GM12875 (cell line): ENCODE results near the gene EMILIN2.

Source experiments
- H3K4me3 ChIP-seq: one replicate; pipeline ENCODE4 v1.5.1; 2011; ENCODE audit warnings: low read depth, low read length, control low read depth
- CTCF ChIP-seq: IDR thresholded peaks from 2 replicates; pipeline ENCODE4 v1.5.1; 2011; ENCODE audit warnings: low read depth, mild to moderate bottlenecking, control low read depth, inconsistent platforms, low read length, moderate library complexity, borderline replicate concordance; ENCODE audit not compliant: insufficient read depth

The EMILIN2 gene

DNA sequence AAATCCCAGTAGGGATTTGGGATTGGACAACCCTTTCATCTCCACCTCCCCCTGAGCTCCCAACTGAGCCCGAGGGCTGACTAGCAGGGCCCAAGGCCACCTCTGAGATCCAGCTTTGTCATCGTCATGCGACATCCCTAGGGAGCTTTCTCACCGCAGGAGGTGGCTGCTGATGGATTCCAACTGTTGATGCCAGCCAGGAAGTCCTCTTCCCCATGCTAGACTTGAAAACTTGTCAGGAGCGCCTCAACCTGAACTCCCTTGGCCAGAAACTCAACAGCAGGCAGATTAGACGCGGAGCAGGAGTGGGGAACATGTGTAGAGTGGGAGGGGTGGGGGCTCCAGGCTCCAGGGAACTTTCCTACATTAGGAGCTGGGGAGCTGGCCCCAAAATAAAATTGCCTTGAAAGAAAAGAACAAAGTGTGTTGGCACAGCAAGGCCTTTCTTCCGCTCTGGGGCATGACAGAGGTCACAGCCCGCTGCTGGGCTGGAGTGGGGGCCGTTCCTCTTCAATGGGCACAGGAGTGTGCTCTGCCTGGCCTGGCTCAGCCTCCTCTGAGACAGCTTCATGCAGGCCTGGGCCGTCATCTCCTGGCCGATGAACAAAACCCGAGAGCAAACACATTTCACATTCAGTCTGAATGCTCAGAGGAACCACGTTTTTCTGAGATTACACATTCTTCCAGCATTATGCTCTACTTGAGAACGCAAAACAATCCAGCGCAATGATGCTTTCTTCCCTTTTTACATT lies 34.5 kb downstream of the EMILIN2 start:
- no peak overlapping the region for H3K4me3 ChIP-seq
- no peak for TF ChIP-seq CTCF

DNA sequence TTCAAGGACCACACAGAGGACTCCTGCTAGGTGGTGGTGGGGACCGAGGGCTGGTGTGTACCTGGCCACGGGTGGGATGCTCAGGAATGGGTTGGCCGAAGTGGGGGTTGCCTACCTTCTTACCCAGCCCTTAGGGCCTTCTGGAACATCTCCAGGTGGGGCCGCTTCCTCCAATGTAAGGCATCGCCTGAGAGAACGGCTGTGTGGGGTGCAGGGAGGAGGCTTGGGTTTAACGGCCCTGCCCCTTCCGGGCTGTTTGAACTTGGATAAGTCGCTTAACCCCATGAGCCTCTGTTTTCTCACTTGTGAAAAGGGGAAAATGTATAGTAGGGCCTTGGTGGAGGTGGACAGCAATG lies 35.0 kb downstream of the EMILIN2 start:
- no peak for TF ChIP-seq CTCF
- no peak overlapping the region for H3K4me3 ChIP-seq

DNA sequence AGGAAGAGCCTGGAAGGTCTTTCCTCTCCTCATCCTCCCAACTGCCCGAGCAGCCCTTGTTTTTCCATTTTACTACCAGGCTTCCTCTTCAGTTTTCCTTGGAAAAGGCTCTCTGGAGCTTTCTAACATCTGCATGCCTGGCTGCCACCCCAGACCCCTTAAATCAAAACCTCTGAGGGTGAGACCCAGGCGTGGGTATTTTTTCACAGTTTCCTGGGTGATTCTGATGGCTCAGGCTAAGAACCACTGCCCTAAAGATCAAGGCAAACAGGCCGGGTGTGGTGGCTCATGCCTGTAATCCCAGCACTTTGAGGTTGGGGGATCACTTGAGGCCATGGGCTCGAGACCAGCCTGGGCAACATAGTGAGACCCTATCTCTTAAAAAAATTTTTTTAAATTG lies 35.4 kb downstream of the EMILIN2 start:
- H3K4me3 ChIP-seq = no peak overlapping the region
- no peak for TF ChIP-seq CTCF

DNA sequence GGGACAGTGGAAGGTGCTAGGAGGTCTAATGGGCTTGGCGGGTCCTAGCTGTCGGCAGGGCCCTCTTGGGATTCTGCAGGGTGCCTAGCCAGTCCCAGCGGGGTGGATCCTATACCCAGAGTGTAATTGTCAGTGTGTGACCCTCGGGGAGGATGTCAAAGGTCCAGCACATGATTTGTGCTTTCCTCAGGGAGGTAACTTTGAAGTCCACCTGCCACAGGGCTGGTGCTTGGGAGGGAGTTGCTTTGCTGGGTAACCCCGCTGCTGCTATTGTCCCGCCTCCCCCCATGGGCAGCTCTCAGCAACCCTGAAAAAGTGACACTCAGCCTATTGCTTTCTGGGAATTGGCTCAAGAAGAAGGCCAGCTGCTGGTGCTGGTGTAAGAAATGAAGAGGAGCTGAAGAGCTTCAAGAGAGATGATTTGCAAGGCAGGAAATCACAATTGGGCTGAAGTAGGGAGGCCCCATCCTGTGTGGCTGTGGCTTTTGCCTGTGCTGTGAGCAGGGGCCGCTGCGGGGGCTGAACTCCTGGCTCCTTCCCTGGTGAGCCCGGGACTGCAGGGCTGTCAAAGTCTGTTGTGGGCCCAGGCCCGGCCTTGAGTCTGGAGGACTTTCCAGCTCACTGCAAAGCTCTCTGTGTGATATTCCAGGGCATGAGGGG lies 36.4 kb downstream of the EMILIN2 start:
- H3K4me3 ChIP-seq = no peak overlapping the region
- no peak for TF ChIP-seq CTCF

GRCh38 chr18:2884706-2885285 lies 38.0 kb downstream of the EMILIN2 start:
- no peak overlapping the region for H3K4me3 ChIP-seq
- no peak for TF ChIP-seq CTCF

DNA sequence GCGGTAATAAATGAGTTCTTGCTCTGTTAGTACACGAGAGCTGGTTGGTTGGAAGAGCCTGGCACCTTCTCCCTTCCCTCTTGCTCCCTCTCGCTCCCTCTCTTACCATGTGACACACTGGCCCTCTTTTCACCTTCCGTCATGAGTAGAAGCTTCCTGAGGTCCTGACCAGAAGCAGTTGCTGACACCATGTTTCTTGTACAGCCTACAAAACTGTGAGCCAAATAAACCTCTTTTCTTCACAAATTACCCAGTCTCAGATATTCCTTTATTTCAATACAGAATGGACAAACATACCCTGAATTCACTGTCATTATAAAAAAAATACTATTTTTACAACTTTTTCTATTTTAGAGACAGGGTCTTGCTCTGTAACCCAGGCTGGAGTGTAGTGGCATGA lies 40.7 kb downstream of the EMILIN2 start:
- no peak for TF ChIP-seq CTCF
- H3K4me3 ChIP-seq = no peak overlapping the region

GRCh38 chr18:2889761-2890192 lies 43.0 kb downstream of the EMILIN2 start:
- no peak for TF ChIP-seq CTCF
- H3K4me3 ChIP-seq = no peak overlapping the region
